Psoas muscle (tissue), 8 donors: ENCODE results near the gene CA10. TPM values are rescaled to one million over a fixed set of nuclear protein-coding genes. Genes with fewer than 3 reads are reported as not detected.

Source experiments
- ATAC-seq, 4 donors: fragments of 200-7000 bp; cut with Tn5 transposase; one replicate each; pipeline ENCODE4 v1.9.1; 2020; ENCODE audit warnings: moderate library complexity in 3 of 4, mild to moderate bottlenecking in 2 of 4
- DNase-seq, 2 donors: peaks; one replicate each; pipeline ENCODE4 v3.0.0-alpha.2; 2020
- H3K27ac ChIP-seq: fragments of 200-600 bp; one replicate; pipeline ENCODE4 v1.8.0; 2022
- H3K27me3 ChIP-seq, 3 donors: fragments of 200-600 bp in 1 of 3; one replicate each; pipeline versions ENCODE4 v1.6.1 to v1.8.0; 2013 to 2022; ENCODE audit warnings: low read length in 2 of 3, mild to moderate bottlenecking in 2 of 3, moderate library complexity in 1 of 3; ENCODE audit not compliant: insufficient read depth in 3 of 3
- H3K36me3 ChIP-seq, 2 donors: fragments of 200-600 bp in 1 of 2; one replicate each; pipeline versions ENCODE4 v1.6.1 to v1.8.0; 2013 to 2022; ENCODE audit warnings: low read depth in 1 of 2, mild to moderate bottlenecking in 1 of 2, moderate library complexity in 1 of 2; ENCODE audit not compliant: insufficient read depth in 1 of 2
- H3K4me1 ChIP-seq: fragments of 200-600 bp; one replicate; pipeline ENCODE4 v1.8.0; 2022
- H3K4me3 ChIP-seq: fragments of 200-600 bp; one replicate; pipeline ENCODE4 v1.8.0; 2022; ENCODE audit warnings: mild to moderate bottlenecking
- H3K9me3 ChIP-seq: fragments of 200-600 bp; one replicate; pipeline ENCODE4 v1.8.0; 2022
- WGBS, 3 donors: extraction: QIAGEN DNeasy Blood & Tissue Kit; methylation state at CpG; one replicate each; pipeline versions ENCODE4 v1.1.6 to v1.1.7; 2013; 5-methylcytosine and 5-hydroxymethylcytosine counted together
- intact Hi-C, 2 donors: fragments of 100-400 bp; cut with DNase I; formaldehyde crosslinking; loops; one replicate each; pipeline versions ENCODE4 v1.11.0 to v1.14.2; 2022
- polyA plus RNA-seq, 3 donors: library from polyadenylated mRNA; stranded (reverse); fragments of 200-250 nt; gene quantifications; one replicate each; pipeline ENCODE4 v1.2.3, GENCODE V29; 2013
- total RNA-seq, 4 donors: library from RNA; stranded (reverse); fragmentation: NEBNext Ultra II Directional in 2 of 4; extraction: Animal tissue kit (Norgen Biotek cat#: 25700) in 2 of 4; gene quantifications; one replicate each; pipeline versions ENCODE4 v1.2.1 to v1.2.4, GENCODE V29; 2021 to 2023
- TF ChIP-seq, protein P1 (sequence below): fragments of 200-600 bp; IDR thresholded peaks from one replicate; pipeline ENCODE4 v1.8.0; 2022; ENCODE audit warnings: antibody characterized with exemption
- donor health status: healthy with polysubstance abuse.
- donor health status: DM: no; HTN: no; CAD: no; lungs with moderate emphysema.
- donor health status: Bipolar disorder and iron deficiency.
- donor health status: healthy.
- donor health status: DM: yes; HTN: yes; CAD: no.
- donor health status: DM: no; HTN: no; CAD: no.
- donor health status: DM: no; HTN: no; CAD: no.
- donor health status: DM: yes; HTN: yes; CAD: no.

Gene CA10
- total and polyA plus RNA-seq, 7 donors: 0.03 to 0.04 TPM; not detected in 5

DNA sequence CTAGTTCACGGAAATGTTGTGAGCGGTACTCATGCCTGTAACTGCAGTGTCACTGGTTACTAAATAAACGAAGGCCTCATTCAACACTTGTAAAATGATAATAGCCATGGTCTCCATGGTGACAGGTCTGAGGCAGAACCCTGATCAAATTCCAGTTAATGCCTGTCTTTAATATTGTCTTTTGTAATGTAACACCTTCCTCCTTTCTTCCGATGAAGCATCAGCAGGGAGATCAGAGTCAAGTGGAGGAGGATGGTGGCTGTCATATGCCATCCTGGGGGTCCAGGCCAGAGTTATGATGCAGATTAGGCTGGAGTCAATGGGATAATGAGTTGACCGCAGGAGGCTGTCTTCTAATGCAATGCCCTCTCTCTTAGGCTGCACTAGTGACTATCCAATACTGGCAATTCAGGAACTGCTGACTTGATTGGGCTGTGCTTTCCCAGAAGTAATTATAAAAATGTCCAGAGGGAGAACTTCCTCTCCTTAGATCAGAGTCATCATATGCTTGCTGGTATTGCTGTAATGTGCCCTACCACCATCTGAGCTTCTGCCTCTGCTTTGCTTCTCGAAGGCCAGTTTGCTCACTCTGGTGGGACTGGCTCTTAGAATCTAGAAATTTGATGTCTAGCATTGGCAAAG is 419.1 kb downstream of the CA10 start:
- intact Hi-C loops: no loop called here
- Histone ChIP-seq H3K36me3 (no peaks in the 10 kb centered on the region), H3K27ac (no peak overlapping the region), H3K4me3 (no peak overlapping the region), H3K9me3 (no peaks in the 10 kb centered on the region), H3K4me1 (no peaks in the 10 kb centered on the region), H3K27me3 (no peaks in the 10 kb centered on the region)
- DNase-seq (no peak), ATAC-seq (no peak)
- WGBS, 3 donors: 79 to 85% (median 82%) methylated on average over 6 of the region's 6 CpGs
- TF ChIP-seq, protein P1, sequence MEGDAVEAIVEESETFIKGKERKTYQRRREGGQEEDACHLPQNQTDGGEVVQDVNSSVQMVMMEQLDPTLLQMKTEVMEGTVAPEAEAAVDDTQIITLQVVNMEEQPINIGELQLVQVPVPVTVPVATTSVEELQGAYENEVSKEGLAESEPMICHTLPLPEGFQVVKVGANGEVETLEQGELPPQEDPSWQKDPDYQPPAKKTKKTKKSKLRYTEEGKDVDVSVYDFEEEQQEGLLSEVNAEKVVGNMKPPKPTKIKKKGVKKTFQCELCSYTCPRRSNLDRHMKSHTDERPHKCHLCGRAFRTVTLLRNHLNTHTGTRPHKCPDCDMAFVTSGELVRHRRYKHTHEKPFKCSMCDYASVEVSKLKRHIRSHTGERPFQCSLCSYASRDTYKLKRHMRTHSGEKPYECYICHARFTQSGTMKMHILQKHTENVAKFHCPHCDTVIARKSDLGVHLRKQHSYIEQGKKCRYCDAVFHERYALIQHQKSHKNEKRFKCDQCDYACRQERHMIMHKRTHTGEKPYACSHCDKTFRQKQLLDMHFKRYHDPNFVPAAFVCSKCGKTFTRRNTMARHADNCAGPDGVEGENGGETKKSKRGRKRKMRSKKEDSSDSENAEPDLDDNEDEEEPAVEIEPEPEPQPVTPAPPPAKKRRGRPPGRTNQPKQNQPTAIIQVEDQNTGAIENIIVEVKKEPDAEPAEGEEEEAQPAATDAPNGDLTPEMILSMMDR: no peak

DNA sequence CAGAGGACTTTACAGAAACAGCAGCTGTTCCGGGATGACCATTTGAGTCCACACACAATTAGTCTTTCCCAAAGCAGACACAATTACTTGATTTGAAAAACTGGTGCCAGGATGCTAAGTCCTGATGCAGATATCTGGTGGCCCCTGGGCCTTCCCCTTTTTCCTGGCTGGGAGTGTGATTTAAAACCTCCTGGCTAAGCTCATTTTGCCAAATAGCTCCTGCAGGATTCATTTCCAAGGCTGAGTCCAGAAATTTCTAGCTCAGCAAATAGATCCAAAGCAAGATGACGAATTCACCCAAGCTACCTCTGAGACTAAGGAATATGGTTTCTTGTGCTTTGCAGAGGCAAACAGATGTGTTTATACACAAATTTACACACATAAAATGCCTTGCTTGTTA is 422.2 kb downstream of the CA10 start:
- Histone ChIP-seq H3K36me3 (no peaks in the 10 kb centered on the region), H3K27ac (no peak overlapping the region), H3K27me3 (no peaks in the 10 kb centered on the region), H3K9me3 (no peaks in the 10 kb centered on the region), H3K4me1 (no peaks in the 10 kb centered on the region), H3K4me3 (no peak overlapping the region)
- ATAC-seq: no peak
- TF ChIP-seq, protein P1: no peak
- intact Hi-C loops: no loop called here
- no peak for DNase-seq
- 18 to 44% (median 19%) methylated on average over 2 of the region's 2 CpGs for WGBS, 3 donors

DNA sequence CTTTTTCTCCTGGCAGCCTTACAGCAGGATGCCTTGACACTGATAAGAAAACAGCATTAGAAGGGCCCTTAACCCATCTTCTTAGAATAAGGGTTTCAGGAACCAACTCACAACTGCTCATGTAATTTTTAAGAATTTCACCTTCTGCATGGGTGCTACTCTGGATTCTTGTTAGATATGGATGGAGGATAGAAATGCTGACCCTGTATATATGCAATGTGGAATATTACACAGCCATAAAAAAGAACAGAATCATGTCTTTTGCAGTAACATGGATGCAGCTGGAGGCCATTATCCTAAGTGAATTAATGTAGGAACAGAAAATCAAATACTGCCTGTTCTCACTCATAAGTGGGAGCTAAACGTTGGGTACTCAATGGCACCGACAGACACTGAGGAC is 423.5 kb downstream of the CA10 start:
- Histone ChIP-seq H3K4me1 (no peaks in the 10 kb centered on the region), H3K36me3 (no peaks in the 10 kb centered on the region), H3K27me3 (no peaks in the 10 kb centered on the region), H3K9me3 (no peaks in the 10 kb centered on the region), H3K4me3 (no peak overlapping the region), H3K27ac (no peak overlapping the region)
- no peak for DNase-seq
- 95 to 98% (median 96%) methylated on average over 2 of the region's 2 CpGs for WGBS, 3 donors
- ATAC-seq: no peak
- TF ChIP-seq, protein P1: no peak
- intact Hi-C loops: no loop called here

DNA sequence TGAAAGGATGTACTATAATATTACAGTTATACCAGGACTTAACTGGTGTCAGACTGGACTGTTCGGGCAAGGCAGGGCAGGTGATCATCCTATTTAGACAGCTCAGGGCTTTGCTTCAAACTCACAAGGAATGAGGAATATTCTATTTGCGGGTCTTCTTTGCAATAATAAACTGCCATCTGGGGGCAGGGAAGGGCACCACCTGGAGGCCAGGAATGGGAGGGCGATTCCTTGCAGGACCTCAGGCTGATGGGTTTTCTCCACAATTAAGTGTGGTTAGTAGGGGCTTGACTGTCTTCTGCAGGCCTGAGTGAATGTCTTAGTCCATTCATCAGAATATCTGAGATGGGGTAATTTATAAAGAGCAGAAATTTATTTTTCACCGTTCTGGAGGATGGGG is 424.1 kb downstream of the CA10 start:
- intact Hi-C loops: no loop called here

More for the DNA sequence above, 424.1 kb downstream of the CA10 start:
- TF ChIP-seq, protein P1: no peak
- Histone ChIP-seq H3K4me1 (no peaks in the 10 kb centered on the region), H3K27me3 (no peaks in the 10 kb centered on the region), H3K9me3 (no peaks in the 10 kb centered on the region), H3K27ac (no peak overlapping the region), H3K4me3 (no peak overlapping the region), H3K36me3 (no peaks in the 10 kb centered on the region)
- no peak for DNase-seq
- no peak for ATAC-seq
- WGBS, 3 donors: 59 to 86% (median 62%) methylated on average over 4 of the region's 4 CpGs
